NCI-H2171 (cell line): Measurements from ENCODE around the gene TLX1.

Source experiments
- DNase-seq: peaks from one replicate; lab custom pipeline; 2025; lab: John Stamatoyannopoulos, UW

The TLX1 gene

DNA sequence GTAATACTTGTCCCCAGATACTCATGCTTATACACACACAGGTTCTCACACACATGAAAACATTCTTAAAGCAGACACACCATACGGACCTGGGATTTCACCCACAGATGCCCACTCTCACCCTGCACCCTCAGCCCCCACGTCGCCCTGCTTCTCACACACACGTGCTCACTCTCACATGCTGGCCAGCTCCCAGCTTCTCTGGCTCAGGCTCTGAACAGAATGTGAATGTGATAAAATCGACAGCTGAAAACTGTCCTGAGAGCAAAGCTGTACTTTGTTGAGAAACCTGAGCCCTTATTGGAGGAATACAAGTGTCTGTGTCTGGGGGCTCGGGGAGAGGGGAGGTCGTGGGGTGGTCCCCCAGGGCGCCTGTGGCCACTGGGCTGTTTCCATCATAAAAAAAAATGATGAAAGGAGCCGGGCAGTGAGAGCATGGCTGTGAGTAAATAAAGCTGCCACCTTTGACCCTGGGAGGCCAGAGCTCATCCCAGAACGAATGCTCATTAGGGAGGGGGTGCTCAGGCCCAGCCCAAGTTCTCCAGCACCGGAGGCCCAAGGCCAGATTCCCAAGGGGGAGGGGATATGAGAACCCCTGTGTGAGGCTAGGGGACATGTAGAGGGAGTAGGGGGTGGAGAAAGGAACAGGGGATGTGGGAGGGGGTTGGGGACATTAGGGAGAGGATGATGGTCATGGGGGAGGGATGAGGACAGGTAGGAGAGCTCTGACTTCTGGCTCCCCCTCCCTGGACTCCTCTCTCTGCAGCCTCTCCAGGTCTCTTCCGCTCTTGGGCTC is 18.1 kb upstream of the TLX1 start:
- DNase-seq, result no peak

DNA sequence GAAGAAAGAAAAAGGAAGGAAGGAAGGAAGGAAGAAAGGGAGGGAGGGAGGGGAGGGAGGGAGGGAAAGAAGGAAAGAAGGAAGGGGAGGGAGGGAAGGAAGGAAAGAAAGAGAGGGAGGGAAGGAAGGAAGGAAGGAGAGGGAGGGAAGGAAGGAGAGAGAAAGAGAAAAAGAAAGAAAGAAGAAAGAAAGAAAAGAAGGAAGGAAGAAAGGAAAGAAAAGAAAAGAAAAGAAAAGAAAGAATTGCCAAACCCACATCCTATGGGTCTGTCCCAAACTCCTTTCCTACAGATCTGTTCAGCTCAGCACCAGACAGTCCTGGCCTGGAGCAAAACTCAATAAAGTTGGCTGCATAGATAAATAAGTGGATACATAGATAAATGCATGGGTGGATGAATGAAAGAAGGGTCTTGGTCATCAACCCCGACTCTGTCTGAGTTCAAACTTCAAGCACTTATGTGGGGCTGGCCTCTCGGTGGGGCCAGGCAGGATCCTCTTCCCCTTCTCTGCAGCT is 17.2 kb upstream of the TLX1 start:
- no peak for DNase-seq

DNA sequence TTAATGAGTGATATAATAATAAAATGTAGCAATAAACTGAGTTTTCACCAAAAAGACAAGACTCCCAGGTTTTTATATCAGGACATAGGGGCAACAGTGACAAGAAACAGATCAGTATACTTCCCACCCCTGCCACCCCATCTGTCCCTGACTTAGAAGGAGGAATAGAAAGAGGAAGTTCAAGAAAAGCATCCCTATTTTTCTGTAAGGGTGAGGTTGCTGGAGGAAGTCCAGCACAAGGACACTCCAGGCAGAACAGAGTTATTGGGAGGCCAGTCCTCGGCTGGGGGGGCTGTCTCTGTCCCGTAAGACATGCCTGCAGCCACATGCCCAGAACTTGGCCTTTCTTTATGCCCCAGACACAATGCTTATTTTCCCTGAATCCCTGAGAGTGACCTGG is 16.5 kb upstream of the TLX1 start:
- DNase-seq, result no peak

DNA sequence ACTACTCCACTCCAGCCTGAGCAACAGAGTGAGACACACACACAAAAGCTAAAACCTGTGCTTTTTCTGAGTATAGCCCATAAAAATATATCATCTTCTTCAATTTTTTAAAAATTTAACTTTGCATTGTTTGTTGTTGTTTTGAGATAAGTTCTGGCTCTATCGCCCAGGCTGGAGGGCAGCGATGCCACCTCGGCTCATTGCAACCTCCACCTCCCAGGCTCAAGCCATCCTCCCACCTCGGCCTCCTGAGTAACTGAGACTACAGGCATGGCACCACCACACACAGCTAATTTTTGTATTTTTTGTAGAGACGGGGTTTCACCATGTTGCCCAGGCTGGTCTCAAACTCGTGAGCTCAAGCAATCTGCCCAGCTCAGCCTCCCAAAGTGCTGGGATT is 14.3 kb upstream of the TLX1 start:
- DNase-seq, result no peak

DNA sequence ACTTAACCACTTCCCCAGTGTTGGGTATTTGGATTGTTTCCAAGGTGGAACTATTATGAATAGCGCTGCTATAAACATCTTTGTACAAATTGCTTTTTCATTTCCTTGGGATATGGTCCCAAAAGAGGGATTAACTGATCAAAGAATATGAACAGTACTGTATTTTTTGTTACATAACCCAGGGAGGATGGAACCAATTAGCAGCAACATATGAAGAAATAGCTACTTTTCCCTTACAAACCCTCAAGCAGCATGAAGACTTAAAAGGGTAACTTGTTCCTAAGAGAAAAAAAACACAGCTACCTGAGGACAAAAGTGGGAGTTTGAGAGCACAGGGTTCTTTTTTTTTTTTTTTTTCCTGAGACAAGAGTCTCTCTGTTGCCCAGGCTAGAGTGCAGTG is 13.1 kb upstream of the TLX1 start:
- DNase-seq, result no peak

DNA sequence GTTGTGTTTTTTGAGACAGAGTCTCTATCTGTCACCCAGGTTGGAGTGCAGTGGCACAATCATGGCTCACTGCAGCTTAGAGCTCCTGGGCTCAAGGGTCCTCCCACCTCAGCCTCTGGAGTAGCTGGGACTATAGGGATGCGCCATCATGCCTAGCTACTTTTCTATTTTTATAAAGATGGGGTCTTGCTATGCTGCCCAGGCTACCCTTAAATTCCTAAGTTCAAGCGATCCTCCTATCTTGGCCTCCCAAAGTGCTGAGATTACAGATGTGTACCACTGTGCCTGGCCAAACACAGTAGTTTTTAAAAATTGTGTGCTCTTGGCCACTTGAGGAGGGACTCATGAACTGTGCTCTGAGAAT is 10.6 kb upstream of the TLX1 start:
- no peak for DNase-seq

DNA sequence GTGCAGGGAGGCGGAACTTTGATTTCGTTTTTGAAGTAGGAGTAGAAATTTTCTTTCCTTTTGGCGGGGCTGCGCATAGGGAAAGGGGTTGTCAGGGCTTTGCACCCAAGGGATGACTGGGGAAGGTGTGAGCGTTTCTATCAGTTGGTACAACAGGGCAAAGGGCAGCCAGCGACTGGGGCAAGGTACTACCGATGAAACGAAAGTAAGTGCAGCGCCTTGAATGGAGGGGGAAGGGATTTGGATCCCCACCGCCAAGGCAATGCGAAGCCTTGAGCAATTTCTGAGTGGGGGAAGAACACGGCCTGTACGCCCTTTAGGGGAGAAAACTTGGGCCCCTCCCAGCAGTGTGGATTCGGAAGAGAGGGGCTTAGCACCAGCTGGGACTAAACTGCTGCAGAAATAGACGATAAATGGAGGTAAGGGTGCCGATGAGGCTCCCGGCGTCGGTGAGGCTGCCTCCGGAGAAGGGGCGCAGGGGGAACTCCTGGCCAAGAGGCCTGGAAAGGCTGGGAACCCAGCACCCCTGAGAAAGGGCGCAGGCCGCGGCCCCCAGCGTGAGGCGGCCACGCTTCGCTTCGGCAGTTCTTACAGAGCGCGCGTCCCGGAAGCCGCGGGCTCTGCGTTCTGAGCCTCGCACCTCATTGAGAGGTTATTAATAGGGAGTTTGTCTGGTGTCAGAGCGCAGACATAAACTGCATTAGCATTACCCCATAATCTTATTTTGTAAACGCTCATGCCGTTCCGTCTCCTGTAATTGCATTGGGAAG is 10.0 kb upstream of the TLX1 start:
- DNase-seq, result no peak

GRCh38 chr10:101121654-101122031 is 9.5 kb upstream of the TLX1 start:
- no peak for DNase-seq

GRCh38 chr10:101122270-101123084 is 8.6 kb upstream of the TLX1 start:
- DNase-seq, result no peak

- DNase-seq, result no peak
Measured at GRCh38 chr10:101123085-101123814, 7.8 kb upstream of the TLX1 start.

DNA sequence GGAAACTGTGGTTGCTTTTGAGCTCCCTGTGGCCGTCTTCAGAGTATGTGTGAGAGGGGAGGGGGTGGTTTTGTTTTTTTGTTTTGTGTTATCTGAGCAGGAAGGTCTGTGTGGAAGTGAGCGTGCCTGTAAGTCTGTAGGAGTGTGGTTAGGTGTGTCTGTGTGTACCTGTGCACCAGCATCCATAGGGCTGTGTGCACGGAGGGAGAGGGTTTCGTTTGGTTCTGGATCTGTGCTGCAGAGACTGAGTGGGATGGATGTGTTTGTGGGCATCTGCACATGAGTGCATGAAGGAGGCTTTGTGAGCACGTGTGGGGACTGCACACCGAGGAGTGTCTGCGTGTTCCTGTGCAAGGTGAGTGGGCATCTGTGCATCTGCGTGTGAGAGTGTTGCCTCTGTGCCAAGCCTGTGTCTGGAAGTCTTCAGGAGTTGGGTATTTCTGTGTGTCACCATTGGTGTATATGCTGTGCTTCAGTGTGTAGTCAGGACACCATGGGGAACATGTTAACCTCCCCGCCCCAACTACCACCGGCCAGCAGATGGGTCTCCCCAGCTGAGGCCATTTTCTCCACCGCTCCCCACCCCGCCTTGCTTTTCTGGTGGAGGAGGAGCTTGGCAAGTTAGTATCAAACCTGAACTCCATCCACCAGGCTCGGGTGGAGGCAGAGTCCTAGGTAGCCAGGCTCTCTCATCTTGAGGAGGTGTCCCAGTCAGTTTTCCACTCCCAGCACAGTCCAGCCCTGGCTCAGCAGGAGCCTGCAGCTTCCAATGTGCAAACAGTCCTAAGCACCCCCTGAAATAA is 7.1 kb upstream of the TLX1 start:
- DNase-seq, result no peak

GRCh38 chr10:101124933-101125332 is 6.2 kb upstream of the TLX1 start:
- no peak for DNase-seq

DNA sequence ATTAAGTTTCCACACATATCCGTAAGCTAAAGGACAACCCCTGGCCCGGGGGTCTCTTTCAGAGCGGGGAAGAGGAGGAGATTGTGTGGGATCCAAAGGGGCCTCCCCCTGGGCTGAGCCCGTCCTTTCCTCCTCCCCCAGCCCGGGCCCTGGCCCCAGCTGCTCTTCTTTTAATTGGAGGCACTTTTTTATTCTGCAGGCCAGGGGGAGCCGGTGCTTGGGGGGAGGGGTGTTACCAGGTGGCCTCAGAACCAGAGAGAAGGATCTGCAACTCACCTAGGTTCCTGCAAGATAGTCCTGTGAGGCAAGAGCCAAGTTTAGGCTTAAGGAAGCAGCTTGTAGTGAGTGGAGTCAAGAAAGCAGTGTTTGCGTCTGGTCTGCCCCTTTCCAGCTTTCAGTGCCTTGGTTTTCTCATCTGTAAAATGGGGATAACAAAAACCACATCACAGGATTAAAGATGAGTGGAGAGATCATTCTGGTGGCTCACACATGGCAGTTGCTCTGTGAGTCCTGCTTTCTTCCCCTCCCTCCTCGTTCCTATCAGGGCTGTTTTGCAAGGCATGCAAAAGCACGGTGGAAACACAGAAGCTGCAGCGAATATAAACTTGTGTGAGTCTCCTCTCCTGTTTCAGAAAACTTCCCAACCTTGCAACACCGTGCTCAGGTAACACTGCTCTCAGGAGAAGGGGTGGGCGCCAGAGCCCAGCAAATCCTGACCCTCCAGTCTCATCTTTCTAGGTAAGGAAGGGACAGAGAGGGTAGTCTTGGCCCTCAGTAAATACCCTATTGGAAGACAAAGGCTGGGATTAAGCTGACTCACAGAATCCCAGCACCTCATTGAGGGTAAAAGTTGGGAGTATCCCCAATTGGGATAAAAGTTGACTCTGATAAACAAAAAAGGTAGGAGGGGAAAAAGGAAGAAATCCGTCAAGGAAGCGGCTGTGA is 4.1 kb upstream of the TLX1 start:
- no peak for DNase-seq

DNA sequence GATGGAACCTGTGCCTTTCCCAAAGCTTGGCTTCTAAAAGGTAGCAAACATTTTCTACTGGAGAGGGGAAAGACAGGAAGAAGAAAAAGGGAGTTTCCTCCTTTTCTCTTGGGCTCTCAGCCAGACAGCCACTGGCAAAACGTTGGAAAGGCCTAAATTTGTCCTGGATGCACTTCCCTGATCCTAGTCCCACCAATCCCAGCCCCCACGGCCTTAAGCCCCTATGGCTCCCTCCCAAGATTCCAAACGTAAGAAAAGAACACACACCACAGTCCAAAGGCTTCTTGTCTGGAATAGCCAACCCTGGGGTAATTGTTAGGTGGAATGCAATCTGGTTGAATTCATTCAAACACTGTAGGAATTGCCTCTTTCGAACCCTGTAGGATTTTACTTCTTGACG is 959 bp upstream of the TLX1 start:
- DNase-seq, result no peak

DNA sequence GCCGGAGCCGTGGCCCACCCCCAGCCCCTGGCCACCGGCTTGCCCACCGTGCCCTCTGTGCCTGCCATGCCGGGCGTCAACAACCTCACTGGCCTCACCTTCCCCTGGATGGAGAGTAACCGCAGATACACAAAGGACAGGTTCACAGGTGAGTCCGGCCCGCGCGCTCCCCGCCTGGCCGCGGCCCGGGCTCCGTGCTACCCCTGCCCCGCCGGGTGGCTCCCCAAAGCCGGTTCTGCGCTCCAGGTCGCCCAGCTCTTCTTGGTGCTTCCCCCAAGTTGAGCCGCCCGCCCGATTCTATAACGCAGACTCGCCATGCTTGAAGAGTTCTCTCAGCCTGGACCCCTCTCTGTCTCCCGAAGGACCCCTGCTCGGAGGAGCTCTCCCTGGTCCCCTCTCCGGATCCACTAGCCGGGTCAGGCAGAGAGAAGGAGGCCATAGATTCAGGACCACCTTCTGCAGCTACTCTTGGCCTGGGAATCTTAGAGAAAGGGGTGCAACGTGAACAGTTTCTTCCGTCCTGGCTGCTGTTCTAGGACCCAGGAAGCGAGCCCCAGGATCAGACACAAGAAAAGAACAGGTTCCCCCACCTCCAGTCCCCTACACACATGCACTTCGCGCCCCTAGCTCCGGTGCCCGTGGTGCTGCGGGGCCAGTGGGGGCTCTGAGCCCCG is 999 bp downstream of the TLX1 start:
- no peak for DNase-seq

- DNase-seq, result no peak
Measured at GRCh38 chr10:101132636-101133473, 1.8 kb downstream of the TLX1 start.

GRCh38 chr10:101133489-101134298 is 2.6 kb downstream of the TLX1 start:
- no peak for DNase-seq
